GM21423 (cell line): Measurements from ENCODE around the gene CENPV.
"Not testable (repeated sequence)": the region's sequence is repeated elsewhere in the genome, so short reads cannot be mapped to it uniquely, and the experiment has no call there.

Source experiments
- ATAC-seq: cut with Tn5 transposase; IDR thresholded peaks from one replicate; pipeline ENCODE4 v1.9.1; 2021; ENCODE audit warnings: mild to moderate bottlenecking, moderate library complexity; ENCODE audit not compliant: unreplicated experiment

The CENPV gene

GRCh38 chr17:16314859-16315258 lies 38.4 kb downstream of the CENPV start:
- ATAC-seq: no peak

- ATAC-seq: no peak
Measured at GRCh38 chr17:16314189-16314588, 39.1 kb downstream of the CENPV start.

GRCh38 chr17:16313139-16314090 lies 39.9 kb downstream of the CENPV start:
- ATAC-seq: no peak

DNA sequence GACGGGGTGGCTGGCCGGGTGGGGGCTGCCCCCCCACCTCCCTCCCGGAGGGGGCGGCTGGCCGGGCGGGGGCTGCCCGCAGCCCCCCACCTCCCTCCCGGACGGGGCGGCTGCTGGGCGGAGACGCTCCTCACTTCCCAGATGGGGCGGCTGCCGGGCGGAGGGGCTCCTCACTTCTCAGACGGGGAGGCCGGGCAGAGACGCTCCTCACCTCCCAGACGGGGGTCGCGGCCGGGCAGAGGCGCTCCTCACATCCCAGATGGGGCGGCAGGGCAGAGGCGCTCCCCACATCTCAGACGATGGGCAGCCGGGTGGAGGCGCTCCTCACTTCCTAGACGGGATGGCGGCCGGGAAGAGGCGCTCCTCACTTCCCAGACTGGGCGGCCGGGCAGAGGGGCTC lies 41.2 kb downstream of the CENPV start:
- not testable (repeated sequence) for ATAC-seq

- no peak for ATAC-seq
Measured at GRCh38 chr17:16306211-16306610, 47.1 kb downstream of the CENPV start.

DNA sequence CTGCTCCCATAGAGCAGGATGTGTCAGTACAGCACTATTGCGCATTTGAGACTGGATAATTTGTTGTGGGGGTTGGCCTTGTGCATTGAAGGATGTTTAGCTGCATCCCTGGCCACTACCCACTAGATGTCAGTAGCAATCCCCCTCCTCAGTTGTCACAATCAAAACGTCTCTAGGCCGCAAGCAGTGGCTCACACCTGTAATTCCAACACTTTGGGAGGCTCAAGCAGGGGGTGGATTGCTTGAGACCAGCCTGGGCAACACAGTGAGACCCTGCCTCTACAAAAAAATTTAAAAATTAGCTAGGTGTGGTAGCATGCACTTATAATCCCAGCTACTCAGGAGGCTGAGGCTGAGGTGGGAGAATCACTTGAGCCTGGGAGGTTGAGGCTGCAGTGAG lies 48.4 kb downstream of the CENPV start:
- ATAC-seq: no peak

DNA sequence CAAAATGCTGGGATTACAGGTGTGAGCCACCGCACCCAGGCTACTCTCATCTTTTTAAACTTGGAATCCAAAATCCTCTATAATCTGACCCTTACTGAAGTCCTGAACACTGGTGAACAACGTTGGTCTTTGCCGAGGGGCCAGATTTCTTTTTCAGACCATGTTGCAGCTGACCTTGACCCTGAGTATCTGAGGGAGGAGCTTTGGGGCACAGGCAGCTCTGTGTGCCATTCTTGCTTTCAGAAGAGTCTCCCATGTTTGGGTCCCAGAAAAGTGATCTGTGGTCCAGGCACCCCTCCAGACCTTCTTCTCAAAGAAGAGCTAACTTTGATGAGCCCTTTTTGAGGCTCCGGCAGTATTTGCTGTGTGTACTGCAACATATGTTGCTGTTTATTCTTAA lies 50.4 kb downstream of the CENPV start:
- no peak for ATAC-seq

GRCh38 chr17:16301963-16302855 lies 51.1 kb downstream of the CENPV start:
- ATAC-seq: no peak

GRCh38 chr17:16300554-16300953 lies 52.7 kb downstream of the CENPV start:
- ATAC-seq: no peak

GRCh38 chr17:16298140-16298662 lies 55.1 kb downstream of the CENPV start:
- ATAC-seq: no peak

DNA sequence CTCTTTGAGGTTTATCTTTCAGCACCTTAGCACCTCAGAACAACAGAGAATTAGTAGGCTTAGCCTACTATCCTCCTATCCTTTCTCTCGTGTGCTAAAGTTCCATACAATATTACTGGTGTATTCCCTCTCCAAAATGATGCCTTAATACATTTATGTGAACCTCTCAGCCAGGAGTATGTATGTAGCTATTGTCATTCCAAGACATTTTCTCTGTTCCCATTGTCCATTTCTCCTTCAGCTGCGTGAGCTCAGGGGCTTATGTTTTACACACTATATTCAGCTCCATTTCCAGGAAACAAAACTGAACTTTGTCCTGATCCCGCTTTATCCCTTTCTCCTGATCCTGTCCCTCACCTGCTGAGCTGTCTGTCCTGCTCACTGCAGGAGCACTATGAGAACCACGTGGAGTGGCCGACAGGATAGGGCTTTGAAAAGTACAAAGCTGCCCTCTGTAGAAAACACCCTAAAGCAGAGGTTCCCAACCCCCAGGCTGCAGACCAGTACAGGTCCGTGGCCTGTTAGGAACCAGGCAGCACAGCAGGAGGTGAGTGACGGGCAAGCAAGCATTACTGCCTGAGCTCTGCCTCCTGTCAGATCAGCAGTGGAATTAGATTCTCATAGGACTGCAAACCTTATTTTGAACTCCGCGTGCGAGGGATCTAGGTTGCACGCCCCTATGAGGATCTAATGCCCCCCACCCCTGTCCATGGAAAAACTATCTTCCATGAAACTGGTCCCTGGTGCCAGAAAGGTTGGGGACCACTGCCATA lies 55.7 kb downstream of the CENPV start:
- no peak for ATAC-seq

DNA sequence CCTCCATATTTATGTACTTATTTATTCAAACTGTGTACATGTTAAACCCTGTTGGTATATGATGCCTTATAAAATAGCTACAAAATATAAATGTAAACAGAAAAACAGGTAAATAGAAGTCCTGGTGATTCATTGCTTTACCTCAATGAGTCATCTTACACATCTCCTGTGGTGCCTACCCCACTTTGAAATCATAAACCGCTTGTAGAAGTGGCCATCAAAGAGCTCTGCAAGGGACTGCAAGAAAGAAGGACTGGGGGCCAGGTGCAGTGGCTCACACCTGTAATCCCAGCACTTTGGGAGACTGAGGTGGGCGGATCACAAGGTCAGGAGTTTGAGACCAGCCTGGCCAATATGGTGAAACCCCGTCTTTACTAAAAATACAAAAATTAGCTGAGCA lies 57.2 kb downstream of the CENPV start:
- not testable (repeated sequence) for ATAC-seq

GRCh38 chr17:16294560-16294959 lies 58.7 kb downstream of the CENPV start:
- no peak for ATAC-seq

DNA sequence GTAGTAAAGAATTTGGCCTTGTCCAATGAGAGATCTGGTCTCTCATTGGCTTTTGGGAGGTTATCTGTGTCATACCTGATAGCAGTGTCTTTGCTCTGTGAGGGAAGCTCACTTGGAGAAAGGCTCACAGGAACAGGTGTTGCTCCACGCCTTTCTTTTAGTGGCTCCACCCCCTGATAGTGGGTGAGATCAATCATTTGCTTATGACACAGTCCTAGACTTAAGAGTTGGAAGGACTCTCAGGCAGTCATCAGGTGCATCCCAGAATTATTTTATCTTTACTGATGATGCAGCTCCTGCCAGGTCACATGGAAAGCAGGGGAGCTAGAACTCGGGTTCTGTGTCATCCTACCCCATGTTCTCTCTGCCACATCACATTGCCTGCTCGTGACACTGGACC lies 59.3 kb downstream of the CENPV start:
- ATAC-seq: no peak
